ENCODE measurements around the gene EPHB1.
"Not testable (repeated sequence)": the region's sequence is repeated elsewhere in the genome, so short reads cannot be mapped to it uniquely, and the experiment has no call there.

Gene EPHB1

DNA sequence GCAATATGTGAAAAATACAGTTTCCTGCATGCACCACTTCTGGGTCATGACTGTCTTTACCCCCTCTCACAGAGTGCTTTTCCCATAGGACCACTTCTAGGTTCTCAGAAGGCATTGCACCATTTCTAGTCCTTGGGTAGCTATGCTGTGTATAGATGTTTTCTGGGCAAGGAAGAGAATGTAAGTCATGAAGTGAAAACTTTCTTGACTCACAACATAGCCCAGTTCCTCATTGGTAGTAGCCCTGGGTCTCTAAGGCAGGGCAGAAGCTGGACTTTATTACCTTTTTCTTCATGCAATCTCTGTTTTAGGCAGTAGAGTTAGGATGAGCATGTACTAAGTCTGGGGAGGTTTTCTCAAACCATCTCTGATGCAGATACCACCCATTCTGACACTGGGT lies 203.1 kb downstream of the EPHB1 start:
- no peaks in the 10 kb centered on the region for H3K27me3 ChIP-seq (ENCODE audit: control insufficient read depth in 1 of 2, insufficient read depth in 2 of 2, low read length in 2 of 2)
- H3K9ac ChIP-seq (ENCODE audit: low read depth in 1 of 2, low read length in 2 of 2) = no peak overlapping the region
- no peak overlapping the region for H3K27ac ChIP-seq (ENCODE audit: low read depth, low read length)
- H3K4me3 ChIP-seq (ENCODE audit: low read depth in 1 of 2, low read length in 2 of 2) = no peak overlapping the region
- no peaks in the 10 kb centered on the region for H3K9me3 ChIP-seq (ENCODE audit: control insufficient read depth in 1 of 2, low read length in 2 of 2)
- no peaks in the 10 kb centered on the region for H3K36me3 ChIP-seq (ENCODE audit: control insufficient read depth in 1 of 2, insufficient read depth in 2 of 2, low read length in 2 of 2)
- no peaks in the 10 kb centered on the region for H3K4me1 ChIP-seq (ENCODE audit: control insufficient read depth in 1 of 2, insufficient read depth in 2 of 2, low read length in 2 of 2)

DNA sequence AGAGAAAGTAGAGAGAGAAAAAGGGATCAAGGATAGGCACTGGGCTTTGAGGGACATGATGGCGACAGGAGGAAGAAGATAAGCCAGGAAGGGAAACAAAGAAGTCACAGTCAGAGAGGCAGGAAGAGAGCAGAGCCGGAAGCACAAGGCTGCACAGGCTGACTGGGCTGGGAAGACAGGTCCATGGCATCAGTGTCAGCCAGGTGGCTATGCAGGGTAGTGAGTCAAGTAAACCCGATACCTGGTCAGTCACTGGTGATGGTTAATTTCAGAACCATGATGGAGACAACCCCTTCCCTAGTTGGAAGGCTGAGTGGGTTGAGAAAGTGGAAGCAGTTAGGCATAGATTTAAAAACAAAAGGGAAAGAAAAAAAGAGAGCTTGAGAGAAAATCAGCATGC lies 203.8 kb downstream of the EPHB1 start:
- H3K36me3 ChIP-seq (ENCODE audit: control insufficient read depth in 1 of 2, insufficient read depth in 2 of 2, low read length in 2 of 2) = no peaks in the 10 kb centered on the region
- no peak overlapping the region for H3K27ac ChIP-seq (ENCODE audit: low read depth, low read length)

DNA sequence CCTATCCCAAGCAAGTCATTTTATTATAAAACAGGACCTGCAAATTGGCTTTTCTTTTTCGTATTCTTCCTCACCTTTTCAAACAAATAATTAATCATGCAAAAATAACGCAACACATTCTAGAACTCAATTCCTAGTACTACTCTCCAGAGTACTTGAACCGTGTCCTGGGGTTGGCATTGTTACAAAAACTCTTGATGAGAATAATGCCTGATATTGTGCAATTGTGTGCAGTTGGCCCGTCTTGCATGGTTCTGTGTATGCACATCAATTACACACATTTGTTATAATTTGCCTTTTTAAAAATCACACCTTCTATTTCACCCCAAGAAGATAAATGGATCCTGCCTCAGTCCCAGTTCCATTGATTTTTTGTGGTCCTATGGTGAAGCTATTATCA lies 205.4 kb downstream of the EPHB1 start:
- no peak overlapping the region for H3K27ac ChIP-seq (ENCODE audit: low read depth, low read length)
- H3K27me3 ChIP-seq (ENCODE audit: control insufficient read depth in 1 of 2, insufficient read depth in 2 of 2, low read length in 2 of 2) = no peaks in the 10 kb centered on the region
- no peaks in the 10 kb centered on the region for H3K9me3 ChIP-seq (ENCODE audit: control insufficient read depth in 1 of 2, low read length in 2 of 2)
- no peaks in the 10 kb centered on the region for H3K36me3 ChIP-seq (ENCODE audit: control insufficient read depth in 1 of 2, insufficient read depth in 2 of 2, low read length in 2 of 2)
- H3K9ac ChIP-seq (ENCODE audit: low read depth in 1 of 2, low read length in 2 of 2) = no peak overlapping the region
- no peaks in the 10 kb centered on the region for H3K4me1 ChIP-seq (ENCODE audit: control insufficient read depth in 1 of 2, insufficient read depth in 2 of 2, low read length in 2 of 2)
- no peak overlapping the region for H3K4me3 ChIP-seq (ENCODE audit: low read depth in 1 of 2, low read length in 2 of 2)

More for the DNA sequence above, 203.8 kb downstream of the EPHB1 start:
- H3K4me3 ChIP-seq (ENCODE audit: low read depth in 1 of 2, low read length in 2 of 2) = no peak overlapping the region
- H3K9ac ChIP-seq (ENCODE audit: low read depth in 1 of 2, low read length in 2 of 2) = no peak overlapping the region
- no peaks in the 10 kb centered on the region for H3K27me3 ChIP-seq (ENCODE audit: control insufficient read depth in 1 of 2, insufficient read depth in 2 of 2, low read length in 2 of 2)
- no peaks in the 10 kb centered on the region for H3K4me1 ChIP-seq (ENCODE audit: control insufficient read depth in 1 of 2, insufficient read depth in 2 of 2, low read length in 2 of 2)
- H3K9me3 ChIP-seq (ENCODE audit: control insufficient read depth in 1 of 2, low read length in 2 of 2) = no peaks in the 10 kb centered on the region

DNA sequence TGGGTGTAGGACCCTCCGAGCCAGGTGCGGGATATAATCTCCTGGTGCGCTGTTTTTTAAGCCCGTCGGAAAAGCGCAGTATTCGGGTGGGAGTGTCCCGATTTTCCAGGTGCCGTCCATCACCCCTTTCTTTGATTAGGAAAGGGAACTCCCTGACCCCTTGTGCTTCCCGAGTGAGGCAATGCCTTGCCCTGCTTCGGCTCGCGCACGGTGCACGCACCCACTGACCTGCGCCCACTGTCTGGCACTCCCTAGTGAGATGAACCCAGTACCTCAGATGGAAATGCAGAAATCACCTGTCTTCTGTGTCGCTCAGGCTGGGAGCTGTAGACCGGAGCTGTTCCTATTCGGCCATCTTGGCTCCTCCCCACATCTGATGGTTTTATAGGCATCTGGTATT lies 210.6 kb downstream of the EPHB1 start:
- H3K36me3 ChIP-seq (ENCODE audit: control insufficient read depth in 1 of 2, insufficient read depth in 2 of 2, low read length in 2 of 2); H3K27ac ChIP-seq (ENCODE audit: low read depth, low read length); H3K9me3 ChIP-seq (ENCODE audit: control insufficient read depth in 1 of 2, low read length in 2 of 2); H3K4me3 ChIP-seq (ENCODE audit: low read depth in 1 of 2, low read length in 2 of 2); H3K27me3 ChIP-seq (ENCODE audit: control insufficient read depth in 1 of 2, insufficient read depth in 2 of 2, low read length in 2 of 2); H3K9ac ChIP-seq (ENCODE audit: low read depth in 1 of 2, low read length in 2 of 2); H3K4me1 ChIP-seq (ENCODE audit: control insufficient read depth in 1 of 2, insufficient read depth in 2 of 2, low read length in 2 of 2): not testable (repeated sequence)

DNA sequence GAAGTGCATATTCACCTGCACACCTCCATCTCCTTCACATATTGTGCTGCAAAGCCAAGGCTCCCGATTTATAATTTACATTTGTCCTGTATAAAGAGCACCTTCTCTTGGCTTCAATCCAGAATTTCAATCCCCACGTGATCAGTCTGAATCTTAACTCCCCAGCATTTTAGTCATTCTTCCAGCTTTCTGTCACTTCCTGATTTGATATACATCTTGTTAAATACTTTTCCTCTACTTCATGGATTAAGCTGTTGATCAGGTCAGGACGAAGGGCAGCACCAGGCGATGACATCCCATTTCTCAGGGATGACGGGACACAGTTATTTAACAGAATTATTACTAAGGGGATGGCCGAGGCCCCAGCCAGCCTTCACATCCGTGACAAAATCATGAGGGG lies 212.5 kb downstream of the EPHB1 start:
- no peak overlapping the region for H3K9ac ChIP-seq (ENCODE audit: low read depth in 1 of 2, low read length in 2 of 2)
- no peaks in the 10 kb centered on the region for H3K27me3 ChIP-seq (ENCODE audit: control insufficient read depth in 1 of 2, insufficient read depth in 2 of 2, low read length in 2 of 2)
- no peaks in the 10 kb centered on the region for H3K9me3 ChIP-seq (ENCODE audit: control insufficient read depth in 1 of 2, low read length in 2 of 2)
- H3K27ac ChIP-seq (ENCODE audit: low read depth, low read length) = no peak overlapping the region
- H3K4me3 ChIP-seq (ENCODE audit: low read depth in 1 of 2, low read length in 2 of 2) = no peak overlapping the region
- H3K36me3 ChIP-seq (ENCODE audit: control insufficient read depth in 1 of 2, insufficient read depth in 2 of 2, low read length in 2 of 2) = no peaks in the 10 kb centered on the region
- H3K4me1 ChIP-seq (ENCODE audit: control insufficient read depth in 1 of 2, insufficient read depth in 2 of 2, low read length in 2 of 2) = no peaks in the 10 kb centered on the region

DNA sequence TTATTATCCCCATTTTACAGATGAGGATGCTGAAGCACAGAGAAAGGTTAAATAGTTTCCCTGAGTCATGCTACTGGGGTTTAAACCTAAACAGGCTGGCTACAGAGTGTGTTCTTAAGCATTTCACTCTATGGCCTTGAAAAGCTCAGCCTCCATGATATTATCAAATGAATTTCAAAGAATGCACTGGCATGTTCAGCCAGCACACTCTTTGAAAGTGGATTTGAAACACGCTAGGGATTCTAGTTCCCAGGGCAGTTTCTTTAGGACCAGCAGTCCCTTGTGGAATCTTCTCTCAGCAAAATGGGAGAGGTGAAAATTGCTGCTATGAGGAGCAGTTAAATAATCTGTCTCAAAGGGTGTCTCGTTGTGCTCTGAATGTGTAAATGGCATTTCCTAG lies 213.3 kb downstream of the EPHB1 start:
- Histone ChIP-seq H3K36me3 (ENCODE audit: control insufficient read depth in 1 of 2, insufficient read depth in 2 of 2, low read length in 2 of 2) (no peaks in the 10 kb centered on the region), H3K27ac (ENCODE audit: low read depth, low read length) (no peak overlapping the region), H3K27me3 (ENCODE audit: control insufficient read depth in 1 of 2, insufficient read depth in 2 of 2, low read length in 2 of 2) (no peaks in the 10 kb centered on the region), H3K4me1 (ENCODE audit: control insufficient read depth in 1 of 2, insufficient read depth in 2 of 2, low read length in 2 of 2) (no peaks in the 10 kb centered on the region), H3K9ac (ENCODE audit: low read depth in 1 of 2, low read length in 2 of 2) (no peak overlapping the region), H3K9me3 (ENCODE audit: control insufficient read depth in 1 of 2, low read length in 2 of 2) (no peaks in the 10 kb centered on the region), H3K4me3 (ENCODE audit: low read depth in 1 of 2, low read length in 2 of 2) (no peak overlapping the region)

DNA sequence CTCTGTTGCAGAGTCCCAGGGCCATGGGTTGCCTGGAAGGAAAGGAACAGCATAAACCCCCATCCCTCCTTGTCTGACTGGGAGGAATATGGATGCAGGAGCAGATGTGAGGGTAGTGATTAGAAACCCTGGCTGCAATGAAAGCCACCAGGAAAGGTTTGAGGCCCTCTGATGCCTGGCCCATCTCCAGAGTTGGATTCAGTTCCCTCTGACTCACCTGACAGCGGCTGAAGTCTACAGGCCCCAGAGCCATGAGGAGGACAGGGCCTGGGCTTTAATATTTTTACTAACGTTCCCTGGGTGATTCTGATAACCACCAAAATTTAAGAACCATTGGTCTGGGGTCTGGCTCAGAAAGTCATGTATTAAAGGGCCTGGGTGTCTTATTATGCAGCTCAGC lies 214.0 kb downstream of the EPHB1 start:
- Histone ChIP-seq H3K36me3 (ENCODE audit: control insufficient read depth in 1 of 2, insufficient read depth in 2 of 2, low read length in 2 of 2) (no peaks in the 10 kb centered on the region), H3K27me3 (ENCODE audit: control insufficient read depth in 1 of 2, insufficient read depth in 2 of 2, low read length in 2 of 2) (no peaks in the 10 kb centered on the region), H3K9me3 (ENCODE audit: control insufficient read depth in 1 of 2, low read length in 2 of 2) (no peaks in the 10 kb centered on the region), H3K4me1 (ENCODE audit: control insufficient read depth in 1 of 2, insufficient read depth in 2 of 2, low read length in 2 of 2) (no peaks in the 10 kb centered on the region), H3K4me3 (ENCODE audit: low read depth in 1 of 2, low read length in 2 of 2) (no peak overlapping the region), H3K27ac (ENCODE audit: low read depth, low read length) (no peak overlapping the region), H3K9ac (ENCODE audit: low read depth in 1 of 2, low read length in 2 of 2) (no peak overlapping the region)

DNA sequence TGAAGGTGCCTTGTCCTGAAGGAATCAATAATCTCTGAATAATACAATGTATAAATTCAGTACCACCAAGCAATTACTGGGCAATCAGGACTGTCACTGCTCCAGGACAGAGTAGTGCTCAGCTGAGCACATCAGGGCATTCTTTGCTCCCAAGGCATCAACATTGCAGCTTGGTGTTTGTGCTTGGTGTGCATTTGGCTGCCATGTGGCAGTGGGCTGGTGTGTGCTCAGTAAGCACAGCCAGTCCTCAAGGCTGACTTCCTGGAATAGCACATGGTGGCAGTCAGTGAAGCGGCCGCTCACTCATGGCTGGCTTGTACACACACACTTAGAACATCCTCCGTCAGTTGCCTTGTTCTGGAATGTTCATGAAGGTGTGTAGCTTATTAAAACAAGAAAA lies 217.0 kb downstream of the EPHB1 start:
- no peak overlapping the region for H3K9ac ChIP-seq (ENCODE audit: low read depth in 1 of 2, low read length in 2 of 2)
- no peaks in the 10 kb centered on the region for H3K9me3 ChIP-seq (ENCODE audit: control insufficient read depth in 1 of 2, low read length in 2 of 2)
- no peaks in the 10 kb centered on the region for H3K36me3 ChIP-seq (ENCODE audit: control insufficient read depth in 1 of 2, insufficient read depth in 2 of 2, low read length in 2 of 2)

DNA sequence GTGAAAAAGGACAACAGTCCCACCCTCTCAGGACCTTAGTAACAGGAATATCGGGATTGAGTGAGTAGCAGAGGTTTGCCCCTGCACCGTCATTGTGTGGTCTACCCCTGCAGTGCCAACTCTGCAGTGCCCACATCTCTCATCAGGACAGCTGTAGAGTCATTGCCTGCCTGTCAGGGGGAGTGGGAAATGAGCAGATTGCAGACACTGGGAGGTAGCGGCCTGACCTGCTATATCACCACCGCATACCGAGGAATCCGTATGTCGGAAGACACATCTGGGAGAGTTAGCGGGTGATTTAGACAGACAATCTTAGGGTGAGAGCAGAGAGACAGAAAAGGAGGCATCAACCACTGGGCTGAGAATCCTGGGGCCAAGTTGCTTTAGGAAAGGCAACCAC lies 218.1 kb downstream of the EPHB1 start:
- Histone ChIP-seq H3K36me3 (ENCODE audit: control insufficient read depth in 1 of 2, insufficient read depth in 2 of 2, low read length in 2 of 2) (no peaks in the 10 kb centered on the region), H3K27ac (ENCODE audit: low read depth, low read length) (no peak overlapping the region), H3K27me3 (ENCODE audit: control insufficient read depth in 1 of 2, insufficient read depth in 2 of 2, low read length in 2 of 2) (no peaks in the 10 kb centered on the region), H3K4me1 (ENCODE audit: control insufficient read depth in 1 of 2, insufficient read depth in 2 of 2, low read length in 2 of 2) (no peaks in the 10 kb centered on the region), H3K9me3 (ENCODE audit: control insufficient read depth in 1 of 2, low read length in 2 of 2) (no peaks in the 10 kb centered on the region), H3K4me3 (ENCODE audit: low read depth in 1 of 2, low read length in 2 of 2) (no peak overlapping the region), H3K9ac (ENCODE audit: low read depth in 1 of 2, low read length in 2 of 2) (no peak overlapping the region)

More for the DNA sequence above, 217.0 kb downstream of the EPHB1 start:
- no peaks in the 10 kb centered on the region for H3K4me1 ChIP-seq (ENCODE audit: control insufficient read depth in 1 of 2, insufficient read depth in 2 of 2, low read length in 2 of 2)
- H3K4me3 ChIP-seq (ENCODE audit: low read depth in 1 of 2, low read length in 2 of 2) = no peak overlapping the region
- H3K27ac ChIP-seq (ENCODE audit: low read depth, low read length) = no peak overlapping the region
- no peaks in the 10 kb centered on the region for H3K27me3 ChIP-seq (ENCODE audit: control insufficient read depth in 1 of 2, insufficient read depth in 2 of 2, low read length in 2 of 2)

DNA sequence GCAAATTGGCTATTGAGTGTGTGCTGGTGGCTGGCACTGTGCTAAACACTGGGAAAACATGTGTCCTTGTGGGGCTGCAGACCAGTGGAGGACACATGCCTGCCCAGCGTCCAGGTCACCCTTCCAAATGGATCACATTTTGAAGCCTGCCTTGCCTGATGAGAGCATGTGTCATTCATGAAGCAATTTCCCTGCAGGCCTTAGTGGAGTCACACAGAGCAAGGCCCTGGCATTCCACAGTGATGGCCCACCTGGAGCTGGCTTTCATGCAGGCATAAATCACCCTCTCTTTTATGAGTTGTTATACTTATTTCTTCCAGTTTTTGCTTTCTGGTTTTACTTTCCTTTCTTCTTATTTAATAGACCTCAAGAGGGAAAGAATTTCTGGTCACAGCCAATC lies 219.5 kb downstream of the EPHB1 start:
- Histone ChIP-seq H3K9ac (ENCODE audit: low read depth in 1 of 2, low read length in 2 of 2) (no peak overlapping the region), H3K27ac (ENCODE audit: low read depth, low read length) (no peak overlapping the region), H3K4me1 (ENCODE audit: control insufficient read depth in 1 of 2, insufficient read depth in 2 of 2, low read length in 2 of 2) (no peaks in the 10 kb centered on the region), H3K9me3 (ENCODE audit: control insufficient read depth in 1 of 2, low read length in 2 of 2) (no peaks in the 10 kb centered on the region), H3K36me3 (ENCODE audit: control insufficient read depth in 1 of 2, insufficient read depth in 2 of 2, low read length in 2 of 2) (no peaks in the 10 kb centered on the region), H3K27me3 (ENCODE audit: control insufficient read depth in 1 of 2, insufficient read depth in 2 of 2, low read length in 2 of 2) (no peaks in the 10 kb centered on the region), H3K4me3 (ENCODE audit: low read depth in 1 of 2, low read length in 2 of 2) (no peak overlapping the region)

Data from duodenal mucosa (tissue), 2 donors.